Right lobe of liver (tissue), 6 donors: Measurements from ENCODE around the gene NDUFS4. TPM values are rescaled to one million over a fixed set of nuclear protein-coding genes. Genes with fewer than 3 reads are reported as not detected.
"Not testable (repeated sequence)": the region's sequence is repeated elsewhere in the genome, so short reads cannot be mapped to it uniquely, and the experiment has no call there.

Source experiments
- ATAC-seq, 4 donors: fragments of 200-7000 bp; cut with Tn5 transposase; one replicate each; pipeline ENCODE4 v1.9.1; 2020; ENCODE audit warnings: mild to moderate bottlenecking in 4 of 4, moderate library complexity in 4 of 4
- DNase-seq, 3 donors: peaks; one replicate each; pipeline ENCODE4 v3.0.0-alpha.2; 2020
- H3K27ac ChIP-seq, 3 donors: fragments of 200-600 bp; one replicate each; pipeline ENCODE4 v1.8.0; 2022
- H3K27me3 ChIP-seq, 2 donors: fragments of 200-600 bp; one replicate each; pipeline ENCODE4 v1.8.0; 2022
- H3K36me3 ChIP-seq, 4 donors: fragments of 200-600 bp; sonication (generic) in 1 of 4; one replicate each; pipeline versions ENCODE4 v1.5.1 to v1.8.0; 2017 to 2022; ENCODE audit warnings: control low read depth in 1 of 4
- H3K4me1 ChIP-seq, 4 donors: fragments of 200-600 bp; sonication (generic) in 1 of 4; one replicate each; pipeline versions ENCODE4 v1.5.1 to v1.8.0; 2017 to 2022; ENCODE audit warnings: control low read depth in 1 of 4
- H3K4me3 ChIP-seq, 3 donors: fragments of 200-600 bp; one replicate each; pipeline ENCODE4 v1.8.0; 2022
- H3K9me3 ChIP-seq, 4 donors: fragments of 200-600 bp; sonication (generic) in 1 of 4; one replicate each; pipeline versions ENCODE4 v1.5.1 to v1.8.0; 2017 to 2022; ENCODE audit warnings: control low read depth in 1 of 4
- POLR2A ChIP-seq: fragments of 450-650 bp; IDR thresholded peaks from one replicate; pipeline ENCODE4 v1.6.1; 2017; ENCODE audit warnings: antibody characterized with exemption, mild to moderate bottlenecking
- WGBS: methylation state at CpG from one replicate; pipeline ENCODE4 v1.1.6; 2018; ENCODE audit warnings: low coverage, low lambda C conversion rate; ENCODE audit not compliant: insufficient coverage; ENCODE audit errors: missing lambda C conversion rate; 5-methylcytosine and 5-hydroxymethylcytosine counted together
- intact Hi-C, 2 donors: fragments of 100-400 bp; cut with DNase I; formaldehyde crosslinking; loops; one replicate each; pipeline versions ENCODE4 v1.11.2 to v1.14.1; 2022
- total RNA-seq, 6 experiments: library from RNA; depleted of rRNA in 2 of 6; stranded (reverse); fragments of >200 nt in 2 of 6; fragmentation: NEBNext Ultra II Directional in 3 of 6; extraction: Animal tissue kit (Norgen Biotek cat#: 25700) in 3 of 6; gene quantifications; one replicate each; pipeline versions ENCODE4 v1.1.0 to v1.2.4, GENCODE V29; 2016 to 2023
- TF ChIP-seq, protein P1 (sequence below), 4 donors: fragments of 200-600 bp in 3 of 4; fragments of 450-650 bp in 1 of 4; IDR thresholded peaks; one replicate each; pipeline versions ENCODE4 v1.5.1 to v1.8.0; 2016 to 2022; ENCODE audit warnings: antibody characterized with exemption in 4 of 4, mild to moderate bottlenecking in 2 of 4
- donor health status: DM: no; HTN: yes; CAD: no.
- donor health status: DM: no; HTN: no; CAD: no.
- donor health status: DM: no; HTN: no; CAD: no.
- donor health status: DM: no; HTN: yes; CAD: no.
- donor health status: DM: no; HTN: yes; CAD: no.

NDUFS4 gene
- total RNA-seq, 6 experiments from 2014 or later = 44.3 to 69.4 (median 48.8) TPM

DNA sequence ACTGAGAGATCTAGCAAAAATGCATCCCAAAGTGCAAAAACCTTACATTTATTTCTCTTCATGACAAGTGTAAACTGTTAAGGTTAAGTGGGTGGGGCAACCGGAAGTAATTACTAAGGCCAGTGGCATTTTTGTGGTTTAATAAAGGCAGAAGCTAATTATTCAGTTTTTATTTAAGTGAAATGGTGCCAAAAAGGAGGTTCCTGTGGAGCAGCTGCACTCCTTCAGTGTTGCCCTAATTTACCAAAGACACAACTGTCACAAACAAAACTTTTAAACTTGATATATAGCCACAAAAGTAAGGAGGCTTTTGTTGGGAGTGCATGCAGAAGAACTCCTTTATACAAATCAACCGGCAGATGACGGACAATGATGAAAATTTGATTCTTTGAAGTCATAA lies 81.6 kb downstream of the NDUFS4 start:
- Histone ChIP-seq H3K4me3 (no peak overlapping the region), H3K9me3 (no peaks in the 10 kb centered on the region), H3K4me1 (no peaks in the 10 kb centered on the region), H3K27me3 (no peaks in the 10 kb centered on the region), H3K27ac (no peak overlapping the region), H3K36me3 (peaks cover 0 to 3% (median 0%) of the 10 kb centered on the region in 4 donors)
- DNase-seq = no peak
- intact Hi-C loops = no loop called here
- 65% methylated on average over 3 of the region's 3 CpGs for WGBS
- TF ChIP-seq, protein P1, sequence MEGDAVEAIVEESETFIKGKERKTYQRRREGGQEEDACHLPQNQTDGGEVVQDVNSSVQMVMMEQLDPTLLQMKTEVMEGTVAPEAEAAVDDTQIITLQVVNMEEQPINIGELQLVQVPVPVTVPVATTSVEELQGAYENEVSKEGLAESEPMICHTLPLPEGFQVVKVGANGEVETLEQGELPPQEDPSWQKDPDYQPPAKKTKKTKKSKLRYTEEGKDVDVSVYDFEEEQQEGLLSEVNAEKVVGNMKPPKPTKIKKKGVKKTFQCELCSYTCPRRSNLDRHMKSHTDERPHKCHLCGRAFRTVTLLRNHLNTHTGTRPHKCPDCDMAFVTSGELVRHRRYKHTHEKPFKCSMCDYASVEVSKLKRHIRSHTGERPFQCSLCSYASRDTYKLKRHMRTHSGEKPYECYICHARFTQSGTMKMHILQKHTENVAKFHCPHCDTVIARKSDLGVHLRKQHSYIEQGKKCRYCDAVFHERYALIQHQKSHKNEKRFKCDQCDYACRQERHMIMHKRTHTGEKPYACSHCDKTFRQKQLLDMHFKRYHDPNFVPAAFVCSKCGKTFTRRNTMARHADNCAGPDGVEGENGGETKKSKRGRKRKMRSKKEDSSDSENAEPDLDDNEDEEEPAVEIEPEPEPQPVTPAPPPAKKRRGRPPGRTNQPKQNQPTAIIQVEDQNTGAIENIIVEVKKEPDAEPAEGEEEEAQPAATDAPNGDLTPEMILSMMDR (IDR thresholded peaks at IDR 0.05) = no peak
- TF ChIP-seq POLR2A = no peak
- no peak for ATAC-seq

DNA sequence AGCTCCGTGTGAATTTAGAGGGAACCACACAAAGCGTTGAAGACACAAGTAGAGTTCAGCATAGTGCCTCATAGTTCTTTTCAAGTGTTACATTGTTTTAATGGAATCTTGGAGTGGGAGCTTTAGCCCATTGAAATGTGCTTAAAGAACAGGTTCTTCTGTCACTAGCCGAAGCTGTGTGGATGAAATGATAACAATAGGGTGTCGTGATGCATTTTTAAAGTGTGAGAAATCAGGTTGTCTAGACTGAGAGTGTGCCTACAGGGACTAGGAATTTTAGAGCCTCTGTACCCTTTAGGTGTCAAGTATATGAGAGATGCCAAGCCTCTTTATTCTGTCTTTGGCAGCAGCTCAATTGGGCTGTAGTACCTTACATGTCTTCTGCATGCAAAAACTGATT lies 83.0 kb downstream of the NDUFS4 start:
- no peak for DNase-seq
- no peaks in the 10 kb centered on the region for H3K27me3 ChIP-seq
- H3K27ac ChIP-seq = no peak overlapping the region
- TF ChIP-seq, protein P1 (IDR thresholded peaks at IDR 0.05) = no peak
- no peak for TF ChIP-seq POLR2A
- no peaks in the 10 kb centered on the region for H3K9me3 ChIP-seq
- H3K4me1 ChIP-seq = no peaks in the 10 kb centered on the region
- intact Hi-C loops = no loop called here
- peaks cover 0 to 3% (median 0%) of the 10 kb centered on the region in 4 donors for H3K36me3 ChIP-seq
- 85% methylated on average over 4 of the region's 4 CpGs for WGBS
- no peak for ATAC-seq
- no peak overlapping the region for H3K4me3 ChIP-seq

DNA sequence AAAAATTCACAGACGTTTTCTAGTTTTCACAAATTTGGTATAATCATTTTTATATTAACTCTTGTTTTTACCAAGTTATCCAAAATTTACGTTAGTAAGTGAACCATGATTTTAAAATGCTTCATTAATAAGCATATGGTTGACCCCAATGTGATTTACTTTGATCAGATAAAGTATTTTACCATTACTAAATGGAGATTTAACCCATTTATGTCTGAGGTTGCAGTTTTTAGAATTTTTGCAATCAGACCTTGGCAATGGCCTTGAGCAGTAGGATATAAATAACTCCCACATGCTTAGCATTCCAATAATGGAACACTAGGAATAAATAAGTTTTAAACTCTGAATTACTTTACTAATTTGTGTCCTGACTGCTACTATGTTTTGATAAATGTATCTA lies 84.6 kb downstream of the NDUFS4 start:
- Histone ChIP-seq H3K36me3 (peaks cover 0 to 3% (median 0%) of the 10 kb centered on the region in 4 donors), H3K9me3 (no peaks in the 10 kb centered on the region), H3K27ac (no peak overlapping the region), H3K27me3 (no peaks in the 10 kb centered on the region), H3K4me1 (no peaks in the 10 kb centered on the region), H3K4me3 (no peak overlapping the region)
- TF ChIP-seq, protein P1 (IDR thresholded peaks at IDR 0.05) = no peak
- no peak for TF ChIP-seq POLR2A
- intact Hi-C loops = no loop called here
- ATAC-seq (no peak), DNase-seq (no peak)
- WGBS = 74% methylated on average over 2 of the region's 2 CpGs

DNA sequence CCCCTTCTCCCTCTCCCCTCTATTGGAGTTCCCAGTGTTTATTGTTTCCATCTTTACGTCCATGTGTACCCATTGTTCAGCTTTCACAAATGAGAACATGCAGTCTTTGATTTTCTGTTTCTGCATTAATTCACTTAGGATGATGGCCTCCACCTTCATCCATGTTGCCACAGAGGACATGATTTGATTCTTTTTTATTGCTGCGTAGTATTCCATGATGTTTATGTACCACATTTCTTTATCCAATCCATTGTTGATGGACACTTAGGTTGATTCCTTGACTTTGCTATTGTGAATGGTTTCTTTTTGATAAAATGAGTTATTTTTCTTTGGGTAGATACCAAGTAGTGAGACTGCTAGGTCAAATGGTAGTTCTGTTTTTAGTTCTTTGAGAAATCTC lies 88.9 kb downstream of the NDUFS4 start:
- ATAC-seq = no peak
- TF ChIP-seq, protein P1 (IDR thresholded peaks at IDR 0.05) = no peak
- TF ChIP-seq POLR2A = no peak

DNA sequence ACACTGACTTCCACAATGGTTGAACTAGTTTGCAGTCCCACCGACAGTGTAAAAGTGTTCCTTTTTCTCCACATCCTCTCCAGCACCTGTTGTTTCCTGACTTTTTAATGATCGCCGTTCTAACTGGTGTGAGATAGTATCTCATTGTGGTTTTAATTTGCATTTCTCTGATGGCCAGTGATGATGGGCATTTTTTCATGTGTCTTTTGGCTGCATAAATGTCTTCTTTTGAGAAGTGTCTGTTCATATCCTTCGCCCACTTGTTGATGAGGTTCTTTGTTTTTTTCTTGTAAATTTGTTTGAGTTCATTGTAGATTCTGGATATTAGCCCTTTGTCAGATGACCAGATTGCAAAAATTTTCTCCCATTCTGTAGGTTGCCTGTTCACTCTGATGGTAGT lies 100.1 kb downstream of the NDUFS4 start:
- intact Hi-C loops, ATAC-seq, H3K27me3 ChIP-seq, H3K27ac ChIP-seq, DNase-seq, H3K4me1 ChIP-seq, H3K36me3 ChIP-seq, H3K4me3 ChIP-seq, H3K9me3 ChIP-seq: not testable (repeated sequence)
- 87% methylated on average over 2 of the region's 4 CpGs for WGBS

More for the DNA sequence above, 88.9 kb downstream of the NDUFS4 start:
- Histone ChIP-seq H3K27ac (no peak overlapping the region), H3K4me1 (no peaks in the 10 kb centered on the region), H3K36me3 (peaks cover 0 to 3% (median 0%) of the 10 kb centered on the region in 4 donors), H3K9me3 (no peaks in the 10 kb centered on the region), H3K4me3 (no peak overlapping the region), H3K27me3 (no peaks in the 10 kb centered on the region)
- intact Hi-C loops = no loop called here
- WGBS = 96% methylated on average over 2 of the region's 2 CpGs
- DNase-seq = no peak

DNA sequence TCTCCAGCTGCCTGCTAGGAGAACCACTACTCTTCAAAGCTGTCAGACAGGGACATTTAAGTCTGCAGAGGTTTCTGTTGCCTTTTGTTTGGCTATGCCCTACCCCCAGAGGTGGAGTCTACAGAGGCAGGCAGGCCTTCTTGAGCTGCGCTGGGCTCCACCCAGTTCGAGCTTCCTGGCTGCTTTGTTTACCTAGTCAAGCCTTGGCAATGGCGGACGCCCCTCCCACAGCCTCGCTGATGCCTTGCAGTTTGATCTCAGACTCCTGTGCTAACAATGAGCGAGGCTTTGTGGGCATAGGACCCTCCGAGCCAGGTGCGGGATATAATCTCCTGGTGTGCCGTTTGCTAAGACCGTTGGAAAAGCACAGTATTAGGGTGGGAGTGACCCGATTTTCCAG lies 104.9 kb downstream of the NDUFS4 start:
- H3K36me3 ChIP-seq, DNase-seq, intact Hi-C loops, H3K27ac ChIP-seq, ATAC-seq, H3K9me3 ChIP-seq, H3K4me1 ChIP-seq, H3K4me3 ChIP-seq, H3K27me3 ChIP-seq: not testable (repeated sequence)
- WGBS = 84% methylated on average over 5 of the region's 11 CpGs
